GM08714 (cell line): ENCODE results near the gene DAB1.

ENCODE experiments used
- H3K4me3 ChIP-seq: fragments of 200-500 bp; sonication (Bioruptor generic); 2 replicates; pipeline ENCODE4 v1.5.1; 2014; ENCODE audit warnings: mild to moderate bottlenecking, low read length, inconsistent platforms
- ZNF274 ChIP-seq: IDR thresholded peaks from 2 replicates; pipeline ENCODE4 v1.6.1; 2012; ENCODE audit warnings: mild to moderate bottlenecking, low read depth, low read length

Gene DAB1

DNA sequence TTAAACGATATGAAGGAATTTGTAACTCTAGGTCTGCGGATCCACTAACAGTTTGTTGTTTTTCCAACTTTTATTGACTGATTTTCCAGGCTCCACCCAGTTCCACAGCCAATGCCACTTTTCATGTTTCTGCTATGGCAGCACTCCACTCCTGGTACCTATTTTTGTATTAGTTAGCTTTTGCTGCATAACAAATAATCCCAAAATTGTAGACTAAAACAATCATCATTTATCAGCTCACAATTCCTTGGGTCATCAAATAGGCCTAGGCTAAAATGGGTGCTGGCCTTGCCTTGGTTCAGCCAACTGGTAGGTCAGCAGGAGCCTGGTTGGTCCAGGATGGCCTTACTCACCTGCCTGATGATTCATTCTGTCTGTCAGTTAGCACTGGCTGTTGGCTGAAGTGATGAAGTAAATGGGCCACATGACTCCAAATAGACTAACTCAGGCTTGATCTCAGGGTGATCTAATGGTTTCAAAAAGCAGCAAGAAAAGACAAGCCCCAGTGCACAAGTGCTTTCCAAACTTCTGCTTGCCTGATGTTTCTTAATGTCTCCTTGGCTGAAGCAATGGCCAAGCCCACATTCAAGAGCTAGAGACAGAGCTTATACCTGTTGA lies 454.9 kb downstream of the DAB1 start:
- no peak overlapping the region for H3K4me3 ChIP-seq
- no peak for TF ChIP-seq ZNF274

DNA sequence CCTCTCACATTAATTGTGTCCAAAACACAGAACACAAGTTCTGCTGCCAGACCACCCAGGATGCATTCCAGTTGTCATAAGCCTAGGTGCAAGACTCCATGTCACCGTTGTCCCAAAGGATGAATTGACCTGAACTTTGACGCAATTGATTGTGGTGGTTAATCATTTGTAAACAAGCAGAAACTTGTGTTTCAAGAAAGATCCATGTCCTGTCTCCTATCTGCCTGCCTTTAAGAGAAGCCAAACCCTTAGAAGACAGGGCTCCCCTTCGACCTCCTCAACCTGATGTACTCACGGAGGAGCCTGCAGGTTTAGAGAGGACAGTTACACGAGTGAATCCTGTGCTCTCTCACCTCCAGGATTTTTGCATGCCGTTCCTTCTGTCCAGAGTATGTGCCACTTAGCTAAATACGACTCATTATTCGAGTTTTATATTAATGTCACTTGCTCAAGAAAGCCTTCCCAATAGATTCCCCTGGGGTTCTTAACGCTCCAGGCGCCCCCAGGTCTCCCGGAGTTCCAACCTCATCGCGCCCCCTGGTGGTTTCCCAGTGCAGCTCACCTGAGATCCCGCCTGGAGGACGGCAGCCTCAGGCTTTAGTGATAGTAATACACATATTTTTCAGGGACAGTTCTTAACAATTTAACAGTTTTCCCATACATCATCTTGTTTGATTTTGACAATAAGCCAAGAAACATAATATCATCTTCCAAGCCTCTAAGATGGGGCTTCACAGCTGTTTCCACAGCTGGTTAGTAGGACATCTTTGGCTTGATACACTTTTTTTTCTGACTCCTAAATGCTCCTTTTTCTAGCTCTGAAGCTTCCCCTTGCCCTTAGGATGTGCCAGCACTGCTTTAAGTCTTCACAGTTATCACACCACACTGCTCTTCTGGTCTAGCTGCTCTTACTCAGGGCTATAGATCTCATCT lies 455.7 kb downstream of the DAB1 start:
- no peak for TF ChIP-seq ZNF274
- no peak overlapping the region for H3K4me3 ChIP-seq

DNA sequence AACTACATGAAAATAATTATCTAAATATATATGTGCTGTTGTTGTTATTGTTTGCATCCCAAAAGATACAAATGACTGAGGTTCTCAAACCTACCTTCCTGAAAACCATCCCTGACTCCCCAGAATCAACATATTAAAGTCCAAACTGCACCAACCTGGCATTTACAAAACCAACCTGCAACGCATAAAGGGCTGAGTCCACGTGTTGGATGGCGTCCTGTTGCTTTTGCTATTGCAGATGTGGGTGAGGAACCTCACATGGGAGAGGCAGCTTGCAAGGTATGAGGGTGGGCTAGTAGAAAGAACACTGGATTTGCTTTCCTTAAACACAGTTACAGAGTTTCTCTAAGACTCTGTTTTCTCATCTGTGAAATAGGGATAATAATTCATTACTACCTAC lies 456.5 kb downstream of the DAB1 start:
- no peak for TF ChIP-seq ZNF274

DNA sequence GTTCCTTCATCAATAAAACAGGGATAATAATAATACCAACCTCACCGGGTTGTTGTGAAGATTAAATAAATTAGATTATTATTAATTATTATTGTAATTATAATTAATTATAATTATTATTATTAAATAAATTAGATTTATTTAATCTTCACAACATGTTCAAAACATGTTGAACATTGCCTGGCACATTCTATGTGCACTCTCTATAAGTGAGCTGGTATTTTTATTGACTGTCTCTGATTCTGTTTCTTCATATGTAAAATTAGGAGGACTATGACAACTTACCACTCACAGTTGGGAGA lies 457.2 kb downstream of the DAB1 start:
- no peak for TF ChIP-seq ZNF274
- no peak overlapping the region for H3K4me3 ChIP-seq

More for the DNA sequence above, 456.5 kb downstream of the DAB1 start:
- no peak overlapping the region for H3K4me3 ChIP-seq

DNA sequence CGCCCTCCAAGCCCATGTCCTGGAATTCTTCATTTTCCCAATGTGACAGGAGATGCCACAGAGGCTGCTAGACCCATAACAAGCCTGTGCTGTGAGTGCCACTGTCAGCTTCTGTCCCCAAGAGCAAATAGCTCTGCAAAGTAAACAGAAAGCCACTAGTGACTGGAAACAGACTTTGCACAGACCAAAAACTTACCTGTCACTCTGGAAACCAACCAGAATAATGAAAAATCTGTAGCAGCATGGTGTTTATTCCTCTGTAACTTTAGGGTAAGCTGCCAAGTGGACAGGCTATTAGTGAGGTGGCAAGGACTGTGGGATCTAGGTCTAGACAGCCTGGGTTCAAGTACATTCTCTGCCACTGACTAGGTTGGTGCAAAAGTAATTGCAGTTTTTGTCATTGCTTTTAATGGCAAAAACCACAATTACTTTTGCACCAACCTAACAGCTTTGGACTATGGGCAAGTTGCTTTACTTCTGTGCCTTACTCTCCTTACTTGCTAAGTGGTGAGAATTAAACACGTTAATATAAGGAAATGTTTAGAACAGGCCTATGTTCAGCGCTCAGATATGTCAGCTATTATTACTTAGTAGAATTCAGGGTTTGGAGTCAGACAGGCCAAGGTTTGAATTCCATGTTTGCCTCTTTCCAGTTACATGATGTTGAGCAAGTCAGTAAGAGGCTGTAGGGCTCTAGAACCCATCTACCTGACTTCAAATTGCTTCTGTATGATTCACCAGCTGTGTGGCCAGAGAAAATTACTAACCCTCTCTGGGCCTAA lies 457.8 kb downstream of the DAB1 start, which contains the start of gene C8B:
Gene C8B, minus strand, starts transcription at position 100 of the 782 bp plus-strand sequence. Its CDS starts 67 bp downstream, at position 33.
- no peak for TF ChIP-seq ZNF274
- H3K4me3 ChIP-seq, result no peak within 1 kb of the TSS

DNA sequence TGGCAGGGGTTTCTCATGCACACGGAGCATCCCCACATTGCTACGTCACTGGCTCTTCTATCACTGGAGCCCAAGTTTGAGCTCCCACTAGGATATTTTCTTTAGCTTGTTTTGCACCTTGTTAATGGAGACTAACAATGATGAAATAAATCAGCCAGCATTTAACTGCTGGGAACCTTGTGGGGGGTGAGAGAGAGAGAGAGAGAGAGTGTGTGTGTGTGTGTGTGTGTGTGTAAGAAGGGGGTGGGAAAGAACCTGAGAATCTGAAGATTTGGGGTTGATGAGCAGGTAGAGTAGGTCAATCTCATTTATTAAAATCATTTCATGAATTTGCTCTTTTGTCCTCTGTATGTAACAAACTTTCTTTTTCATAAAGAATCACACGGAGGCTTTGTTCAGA lies 458.7 kb downstream of the DAB1 start:
- no peak overlapping the region for H3K4me3 ChIP-seq
- no peak for TF ChIP-seq ZNF274

DNA sequence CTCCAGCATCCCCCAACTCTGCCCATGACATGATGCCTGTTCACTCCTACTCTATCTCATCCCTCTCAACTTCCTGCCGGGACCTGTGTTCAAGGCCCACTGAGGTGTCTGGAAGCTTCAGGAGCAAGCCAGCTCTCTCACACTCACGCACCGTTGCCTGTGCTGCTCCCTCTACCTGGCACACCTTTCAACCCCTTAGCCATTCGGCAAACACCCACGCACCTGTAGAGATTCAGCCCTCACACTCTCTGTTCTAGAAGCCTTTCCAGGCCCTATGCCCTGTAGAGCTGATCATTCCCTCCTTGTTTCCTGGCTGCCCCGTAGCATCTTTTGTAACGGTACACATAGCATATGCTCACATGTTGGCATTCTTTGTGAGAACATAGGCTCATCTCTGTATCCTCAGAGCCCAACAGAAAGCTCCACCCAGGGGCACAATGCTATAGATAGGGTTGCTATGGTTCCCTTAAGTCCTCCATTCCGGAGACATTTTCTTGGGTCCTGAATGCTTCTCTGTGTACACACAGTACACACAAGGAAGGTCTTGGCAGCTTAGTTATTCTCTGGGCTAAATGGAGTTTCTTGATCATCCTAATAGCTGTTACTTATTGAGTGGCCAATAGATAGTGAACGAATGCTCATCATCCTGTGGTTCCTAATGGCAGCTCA lies 459.4 kb downstream of the DAB1 start:
- no peak overlapping the region for H3K4me3 ChIP-seq
- TF ChIP-seq ZNF274, result no peak

DNA sequence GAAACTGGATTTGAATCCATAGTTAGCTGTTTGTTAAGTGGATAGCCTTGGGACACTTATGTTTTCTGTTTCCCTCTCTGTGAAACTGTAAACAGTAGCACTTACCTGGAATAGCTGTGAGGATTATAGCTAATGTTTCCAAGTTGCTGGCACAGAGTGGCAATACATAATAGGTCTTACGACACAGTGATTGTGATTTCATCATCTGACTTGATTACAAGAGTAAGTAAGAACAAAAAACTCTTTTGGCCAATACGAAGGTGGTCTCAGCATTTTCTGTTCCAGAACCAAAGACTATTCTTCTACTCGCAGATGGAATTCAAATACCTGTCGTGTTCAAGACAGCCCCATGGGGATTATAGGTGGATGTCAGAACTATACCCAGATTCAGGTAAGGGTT lies 460.2 kb downstream of the DAB1 start:
- no peak for TF ChIP-seq ZNF274
- H3K4me3 ChIP-seq, result no peak overlapping the region

DNA sequence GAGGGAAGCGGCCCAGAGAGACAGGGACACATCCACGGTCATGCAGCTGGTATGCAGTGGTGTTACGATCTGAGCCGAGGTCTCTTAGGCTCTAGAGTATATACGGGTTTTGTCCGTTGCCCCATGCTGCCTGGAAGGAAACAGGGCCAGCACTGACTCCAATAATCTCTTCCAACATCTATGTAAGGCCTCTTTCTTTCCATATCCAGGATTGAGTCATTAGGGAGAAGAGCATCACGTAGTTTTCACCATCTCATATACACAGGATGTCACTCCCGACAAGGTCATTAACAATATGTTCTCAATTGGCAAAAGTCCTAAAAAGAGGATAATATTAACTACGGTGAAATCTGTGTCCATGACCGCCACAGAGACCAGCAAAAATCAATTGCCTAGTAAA lies 462.4 kb downstream of the DAB1 start:
- no peak overlapping the region for H3K4me3 ChIP-seq
- no peak for TF ChIP-seq ZNF274

DNA sequence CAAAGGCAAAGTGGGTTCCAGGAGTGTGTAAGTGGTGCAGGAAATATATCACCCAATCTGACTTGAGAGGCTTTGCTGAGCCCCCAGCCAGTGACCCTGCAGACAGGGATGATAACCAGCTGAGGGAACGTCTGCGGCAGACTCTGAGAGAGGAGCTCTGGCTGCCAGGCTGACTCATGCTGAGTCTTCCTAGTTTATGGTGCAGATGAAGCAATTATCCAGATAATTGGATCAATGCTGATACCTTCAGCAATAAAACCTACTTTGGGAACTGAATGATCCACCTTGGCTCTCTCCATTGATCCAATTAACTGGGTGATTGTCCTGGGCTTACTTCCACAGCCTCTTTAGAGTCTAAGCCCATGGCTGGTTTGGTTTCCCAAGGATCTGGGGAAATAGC lies 465.3 kb downstream of the DAB1 start:
- no peak for TF ChIP-seq ZNF274

DNA sequence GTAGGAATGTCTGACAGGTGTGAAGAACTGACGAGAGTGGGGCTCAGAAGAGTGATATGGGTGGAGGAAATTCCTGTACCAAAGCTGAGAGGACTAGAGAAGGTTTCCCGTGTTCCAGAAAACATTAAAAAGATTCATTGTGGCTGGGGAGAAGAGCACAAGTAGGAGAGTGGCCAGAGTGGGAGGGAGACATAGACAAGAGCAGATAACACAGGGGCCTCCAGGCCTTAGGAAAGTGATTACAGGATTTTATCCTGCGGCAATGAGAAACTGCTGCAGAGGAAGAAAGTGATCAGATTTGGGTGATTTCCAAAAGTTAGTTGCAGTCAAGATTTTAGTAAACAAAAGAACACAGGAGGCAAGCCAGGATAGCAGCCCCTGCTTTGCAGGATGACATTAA lies 465.9 kb downstream of the DAB1 start:
- TF ChIP-seq ZNF274, result no peak
- H3K4me3 ChIP-seq, result no peak overlapping the region

More for the DNA sequence above, 465.3 kb downstream of the DAB1 start:
- H3K4me3 ChIP-seq, result no peak overlapping the region

DNA sequence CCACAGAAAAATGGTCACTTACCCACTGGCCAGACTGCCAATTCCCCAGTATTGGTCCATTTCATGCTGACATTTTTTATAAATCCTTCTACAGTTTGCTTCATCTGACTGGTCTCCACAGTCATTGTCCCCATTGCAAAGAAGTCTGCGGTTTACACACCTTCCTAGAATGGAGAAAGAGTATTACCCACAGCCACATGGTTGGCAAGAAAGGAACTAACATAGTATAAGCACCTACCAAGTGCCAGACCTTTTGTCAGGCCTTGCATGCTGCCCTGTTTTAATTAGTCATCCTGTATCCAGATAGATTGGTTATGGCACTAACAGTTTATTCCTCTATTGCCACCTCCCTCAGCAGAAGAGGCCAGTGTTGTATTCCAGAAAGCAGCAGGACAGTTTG lies 469.2 kb downstream of the DAB1 start:
- no peak overlapping the region for H3K4me3 ChIP-seq

DNA sequence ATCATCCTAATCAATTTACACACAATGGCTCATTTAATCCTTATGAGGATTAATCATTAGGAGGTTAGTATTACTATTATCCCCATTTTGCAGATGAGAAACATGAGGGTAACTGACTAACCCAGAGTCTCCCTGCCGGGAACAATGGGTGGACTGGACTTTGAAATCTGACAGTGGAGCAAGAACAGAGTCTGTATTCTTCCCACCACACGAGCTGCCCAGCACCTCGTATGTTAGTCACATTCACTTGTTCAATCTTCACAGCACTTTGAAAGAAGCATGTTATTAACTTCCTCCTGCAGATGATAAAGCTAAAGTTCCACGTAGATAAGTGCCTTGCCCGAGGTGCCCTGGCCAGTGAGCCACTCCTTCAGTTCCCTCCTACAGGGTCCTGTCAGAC lies 470.5 kb downstream of the DAB1 start:
- no peak for TF ChIP-seq ZNF274
- no peak overlapping the region for H3K4me3 ChIP-seq

More for the DNA sequence above, 469.2 kb downstream of the DAB1 start:
- no peak for TF ChIP-seq ZNF274

DNA sequence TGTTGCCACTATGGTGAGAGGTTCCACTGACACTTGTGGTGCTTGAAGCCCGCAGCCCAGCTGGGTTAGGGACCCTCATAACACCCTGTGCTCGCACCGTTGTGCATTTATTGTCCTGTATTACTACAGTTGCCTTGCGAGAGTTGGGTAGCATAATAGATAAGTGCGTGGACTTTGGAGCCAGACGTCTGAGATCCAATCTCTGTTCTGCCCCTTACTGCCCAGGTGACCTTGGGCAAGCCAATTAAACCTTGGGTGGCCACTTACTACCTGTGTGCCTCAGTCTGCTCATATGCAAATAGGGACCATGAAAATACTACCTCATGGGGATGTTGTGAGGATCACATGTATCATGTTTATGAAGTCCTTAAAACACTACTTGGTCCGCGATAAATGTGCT lies 471.4 kb downstream of the DAB1 start:
- no peak overlapping the region for H3K4me3 ChIP-seq
- no peak for TF ChIP-seq ZNF274

DNA sequence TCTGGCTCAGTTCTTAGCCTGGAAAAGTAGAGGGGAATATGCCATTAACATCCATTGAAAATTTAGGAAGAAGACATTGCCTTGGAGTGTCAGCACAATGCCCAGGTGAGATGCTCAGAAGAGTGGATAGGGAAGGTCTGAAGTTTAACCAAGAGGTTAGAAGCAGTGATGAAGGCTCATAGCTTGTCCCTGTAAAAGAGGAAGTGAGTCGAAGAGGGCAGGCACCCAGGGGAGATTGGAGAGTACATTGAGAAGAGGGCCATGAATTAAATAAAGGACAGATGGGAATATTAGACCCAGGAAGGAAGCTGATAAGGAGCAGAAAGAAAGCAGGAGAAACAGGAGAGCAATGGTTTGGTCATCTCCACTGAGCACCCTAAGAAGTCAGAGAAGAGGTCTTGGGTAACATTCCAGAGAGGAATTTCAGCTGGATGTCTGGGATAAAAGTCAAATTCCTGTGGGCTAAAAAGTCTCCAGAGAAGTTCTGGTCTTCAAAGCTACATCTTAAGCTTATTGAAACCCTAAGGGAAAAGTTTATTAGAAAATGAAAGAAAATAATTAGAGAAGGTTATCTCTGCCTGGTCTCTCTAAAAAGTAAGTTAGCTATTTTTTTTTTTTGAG lies 475.3 kb downstream of the DAB1 start:
- TF ChIP-seq ZNF274, result no peak
- no peak overlapping the region for H3K4me3 ChIP-seq
